ENCODE results near the gene NINL. TPM values are rescaled to one million over a fixed set of nuclear protein-coding genes. Genes with fewer than 3 reads are reported as not detected.

NINL gene
- polyA plus RNA-seq, 4 donors, result 1.1 to 30.8 (median 5.5) TPM

DNA sequence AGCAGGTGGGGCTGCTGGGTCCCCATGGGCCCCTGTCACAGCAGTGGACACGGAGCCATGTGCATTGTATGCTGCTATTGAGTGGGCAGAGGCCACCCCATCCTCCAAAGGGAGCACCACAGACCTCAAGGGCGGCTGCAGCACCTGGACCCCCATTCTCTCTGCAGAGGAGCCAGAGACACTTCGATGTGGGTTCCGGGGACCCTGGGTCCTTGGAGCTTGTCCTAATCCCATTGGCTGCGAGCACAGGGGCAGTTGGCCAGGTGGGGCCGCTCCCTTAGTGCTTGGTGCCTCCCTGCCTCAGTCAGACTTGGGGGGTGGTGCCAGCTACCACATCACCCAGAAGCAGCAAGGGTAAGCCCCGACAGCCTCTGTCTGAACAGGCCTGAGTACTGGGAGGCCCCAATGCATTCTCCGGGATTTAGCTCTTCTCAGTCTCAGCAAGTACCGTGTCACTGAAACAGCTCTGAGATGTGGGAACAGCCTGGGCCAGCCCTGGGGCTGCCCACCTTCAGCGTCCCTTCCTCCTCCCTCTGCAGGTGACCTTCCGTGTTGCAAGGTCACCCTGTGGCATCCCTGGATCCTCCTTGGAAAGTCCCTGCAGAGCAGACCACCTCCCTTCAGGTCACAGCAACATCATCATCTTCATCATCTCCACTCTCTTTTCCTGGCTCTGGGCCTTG is 104.0 kb downstream of the NINL start:
- FAIRE-seq, result no peak

DNA sequence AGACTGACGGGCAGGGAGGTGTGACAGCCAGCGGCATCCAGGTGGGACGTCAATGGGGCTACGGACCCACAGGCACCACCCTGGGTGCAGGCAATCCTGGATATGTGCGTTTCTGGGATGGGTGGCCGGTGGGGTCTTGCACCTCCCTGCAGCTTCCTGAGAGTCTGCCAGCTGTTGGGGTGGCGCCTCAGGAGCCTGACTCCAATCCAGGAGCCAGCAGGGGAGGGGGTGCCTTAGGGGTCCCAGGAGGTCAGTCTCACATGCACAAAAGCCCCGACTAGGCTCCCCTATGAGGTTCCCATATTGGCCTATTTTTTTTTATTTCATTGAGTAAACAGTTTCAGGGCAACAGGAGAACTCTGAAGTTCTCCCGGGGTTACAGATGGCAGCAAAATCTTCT is 104.5 kb downstream of the NINL start:
- Histone ChIP-seq H3K9me3 (ENCODE audit: control insufficient read depth in 2 of 2, insufficient read depth in 1 of 2, low read depth in 1 of 2, low read length in 1 of 2) (no peaks in the 10 kb centered on the region), H3K27me3 (ENCODE audit: control insufficient read depth in 3 of 3, insufficient read depth in 3 of 3, low read length in 3 of 3) (no peaks in the 10 kb centered on the region), H3K4me1 (ENCODE audit: control insufficient read depth in 3 of 3, insufficient read depth in 2 of 3, low read depth in 1 of 3, low read length in 2 of 3) (no peaks in the 10 kb centered on the region), H3K27ac (ENCODE audit: low read depth in 1 of 3, low read length in 2 of 3) (no peak overlapping the region), H3K36me3 (ENCODE audit: control insufficient read depth in 3 of 3, insufficient read depth in 2 of 3, low read depth in 1 of 3, low read length in 3 of 3) (peaks cover 0 to 77% (median 3%) of the 10 kb centered on the region in 3 donors), H3K4me3 (ENCODE audit: low read depth in 1 of 3, low read length in 3 of 3) (no peak overlapping the region)
- no peak for DNase-seq
- 90 to 93% (median 91%) methylated on average over 9 of the region's 9 CpGs for WGBS, 3 donors
- FAIRE-seq, result no peak

More for the DNA sequence above, 104.0 kb downstream of the NINL start:
- Histone ChIP-seq H3K9me3 (ENCODE audit: control insufficient read depth in 2 of 2, insufficient read depth in 1 of 2, low read depth in 1 of 2, low read length in 1 of 2) (no peaks in the 10 kb centered on the region), H3K4me3 (ENCODE audit: low read depth in 1 of 3, low read length in 3 of 3) (no peak overlapping the region), H3K27me3 (ENCODE audit: control insufficient read depth in 3 of 3, insufficient read depth in 3 of 3, low read length in 3 of 3) (no peaks in the 10 kb centered on the region), H3K4me1 (ENCODE audit: control insufficient read depth in 3 of 3, insufficient read depth in 2 of 3, low read depth in 1 of 3, low read length in 2 of 3) (no peaks in the 10 kb centered on the region), H3K36me3 (ENCODE audit: control insufficient read depth in 3 of 3, insufficient read depth in 2 of 3, low read depth in 1 of 3, low read length in 3 of 3) (peaks cover 0 to 73% (median 3%) of the 10 kb centered on the region in 3 donors), H3K27ac (ENCODE audit: low read depth in 1 of 3, low read length in 2 of 3) (no peak overlapping the region)
- 90 to 92% (median 91%) methylated on average over 11 of the region's 11 CpGs for WGBS, 3 donors
- no peak for DNase-seq

DNA sequence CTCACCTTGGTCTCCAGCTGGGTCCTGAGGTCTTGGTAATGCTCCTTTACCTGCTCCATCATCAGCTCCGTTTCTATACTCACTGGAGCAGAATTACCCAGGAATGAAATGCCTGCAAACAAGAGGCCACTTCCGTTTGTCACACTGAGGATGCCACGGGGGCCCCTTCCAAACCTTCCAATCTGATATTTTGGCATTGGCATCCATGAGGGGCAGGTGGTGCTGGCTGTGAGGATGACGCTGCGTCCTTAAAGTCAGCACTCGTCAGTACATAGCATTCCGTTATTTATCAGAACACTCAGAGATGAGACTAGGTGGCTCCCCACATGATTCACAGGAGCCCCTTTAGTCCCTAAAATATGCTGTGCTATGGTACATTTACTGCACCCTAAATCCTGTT is 105.2 kb downstream of the NINL start:
- H3K36me3 ChIP-seq (ENCODE audit: control insufficient read depth in 3 of 3, insufficient read depth in 2 of 3, low read depth in 1 of 3, low read length in 3 of 3), result peaks cover 0 to 78% (median 3%) of the 10 kb centered on the region in 3 donors
- DNase-seq (no peak), FAIRE-seq (no peak)
- 87 to 92% (median 90%) methylated on average over 7 of the region's 7 CpGs for WGBS, 3 donors
- H3K27ac ChIP-seq (ENCODE audit: low read depth in 1 of 3, low read length in 2 of 3), result no peak overlapping the region
- H3K27me3 ChIP-seq (ENCODE audit: control insufficient read depth in 3 of 3, insufficient read depth in 3 of 3, low read length in 3 of 3), result no peaks in the 10 kb centered on the region
- no peaks in the 10 kb centered on the region for H3K9me3 ChIP-seq (ENCODE audit: control insufficient read depth in 2 of 2, insufficient read depth in 1 of 2, low read depth in 1 of 2, low read length in 1 of 2)
- H3K4me3 ChIP-seq (ENCODE audit: low read depth in 1 of 3, low read length in 3 of 3), result no peak overlapping the region
- H3K4me1 ChIP-seq (ENCODE audit: control insufficient read depth in 3 of 3, insufficient read depth in 2 of 3, low read depth in 1 of 3, low read length in 2 of 3), result no peaks in the 10 kb centered on the region

DNA sequence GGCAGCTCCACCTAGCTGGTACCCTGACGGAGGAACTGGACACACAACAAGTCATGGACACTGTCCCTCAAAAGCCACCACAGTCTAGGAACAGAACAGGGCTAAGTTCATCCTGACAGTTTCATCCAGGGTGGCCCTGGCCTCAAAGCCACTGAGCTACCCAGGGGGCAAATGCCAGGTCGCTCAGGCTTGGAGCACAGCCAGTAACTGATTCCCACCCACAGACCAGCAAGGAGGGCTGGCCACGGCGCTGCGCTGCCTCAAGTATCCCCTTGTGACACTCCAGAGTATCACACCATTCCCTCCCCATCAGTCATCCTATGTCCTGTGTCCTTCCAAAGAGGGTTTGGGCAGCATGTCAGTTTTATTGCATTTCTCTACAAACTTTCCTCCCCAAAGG is 105.7 kb downstream of the NINL start:
- WGBS, 3 donors, result 79 to 90% (median 87%) methylated on average over 5 of the region's 5 CpGs
- Histone ChIP-seq H3K4me3 (ENCODE audit: low read depth in 1 of 3, low read length in 3 of 3) (no peak overlapping the region), H3K9me3 (ENCODE audit: control insufficient read depth in 2 of 2, insufficient read depth in 1 of 2, low read depth in 1 of 2, low read length in 1 of 2) (no peaks in the 10 kb centered on the region), H3K27ac (ENCODE audit: low read depth in 1 of 3, low read length in 2 of 3) (no peak overlapping the region), H3K4me1 (ENCODE audit: control insufficient read depth in 3 of 3, insufficient read depth in 2 of 3, low read depth in 1 of 3, low read length in 2 of 3) (no peaks in the 10 kb centered on the region), H3K27me3 (ENCODE audit: control insufficient read depth in 3 of 3, insufficient read depth in 3 of 3, low read length in 3 of 3) (no peaks in the 10 kb centered on the region), H3K36me3 (ENCODE audit: control insufficient read depth in 3 of 3, insufficient read depth in 2 of 3, low read depth in 1 of 3, low read length in 3 of 3) (peaks cover 0 to 74% (median 3%) of the 10 kb centered on the region in 3 donors)
- FAIRE-seq (no peak), DNase-seq (no peak)

DNA sequence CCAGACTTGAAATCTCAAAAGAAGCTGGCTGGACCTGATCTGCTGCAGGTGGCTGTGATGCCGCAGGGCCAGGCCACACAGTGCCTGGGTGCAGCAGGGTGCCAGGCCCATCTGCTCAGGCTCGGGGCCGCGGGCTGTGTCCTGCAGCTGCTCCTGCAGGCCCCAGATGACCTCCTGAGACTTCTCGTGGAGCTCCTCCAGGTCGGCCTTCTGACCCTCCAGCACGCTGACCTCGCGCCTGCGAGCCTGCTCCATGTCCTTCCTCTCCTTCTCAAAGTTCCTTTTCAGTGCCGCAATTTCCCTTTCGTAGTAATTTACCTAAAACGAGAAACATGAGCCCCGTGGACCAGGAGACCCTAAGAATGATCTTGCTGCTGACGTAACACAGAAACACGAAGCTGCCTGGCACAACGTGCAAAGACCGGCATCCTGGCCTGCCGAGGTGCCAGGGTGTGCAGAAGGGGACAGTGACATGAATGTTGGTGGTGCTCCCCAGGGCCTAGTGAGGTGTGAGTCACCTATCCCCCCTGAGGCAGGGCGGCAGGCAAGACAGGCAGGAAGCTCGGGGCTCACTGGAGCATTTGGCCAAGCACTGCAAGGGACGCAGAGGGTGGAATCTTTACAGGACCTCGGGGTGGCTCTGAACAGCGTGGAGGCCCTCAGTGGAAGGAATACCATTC is 106.3 kb downstream of the NINL start:
- no peaks in the 10 kb centered on the region for H3K27me3 ChIP-seq (ENCODE audit: control insufficient read depth in 3 of 3, insufficient read depth in 3 of 3, low read length in 3 of 3)
- H3K27ac ChIP-seq (ENCODE audit: low read depth in 1 of 3, low read length in 2 of 3), result no peak overlapping the region
- FAIRE-seq (no peak), DNase-seq (no peak)
- H3K9me3 ChIP-seq (ENCODE audit: control insufficient read depth in 2 of 2, insufficient read depth in 1 of 2, low read depth in 1 of 2, low read length in 1 of 2), result no peaks in the 10 kb centered on the region
- 92 to 93% (median 92%) methylated on average over 24 of the region's 24 CpGs for WGBS, 3 donors
- no peaks in the 10 kb centered on the region for H3K4me1 ChIP-seq (ENCODE audit: control insufficient read depth in 3 of 3, insufficient read depth in 2 of 3, low read depth in 1 of 3, low read length in 2 of 3)
- no peak overlapping the region for H3K4me3 ChIP-seq (ENCODE audit: low read depth in 1 of 3, low read length in 3 of 3)
- peaks cover 0 to 73% (median 3%) of the 10 kb centered on the region in 3 donors for H3K36me3 ChIP-seq (ENCODE audit: control insufficient read depth in 3 of 3, insufficient read depth in 2 of 3, low read depth in 1 of 3, low read length in 3 of 3)

DNA sequence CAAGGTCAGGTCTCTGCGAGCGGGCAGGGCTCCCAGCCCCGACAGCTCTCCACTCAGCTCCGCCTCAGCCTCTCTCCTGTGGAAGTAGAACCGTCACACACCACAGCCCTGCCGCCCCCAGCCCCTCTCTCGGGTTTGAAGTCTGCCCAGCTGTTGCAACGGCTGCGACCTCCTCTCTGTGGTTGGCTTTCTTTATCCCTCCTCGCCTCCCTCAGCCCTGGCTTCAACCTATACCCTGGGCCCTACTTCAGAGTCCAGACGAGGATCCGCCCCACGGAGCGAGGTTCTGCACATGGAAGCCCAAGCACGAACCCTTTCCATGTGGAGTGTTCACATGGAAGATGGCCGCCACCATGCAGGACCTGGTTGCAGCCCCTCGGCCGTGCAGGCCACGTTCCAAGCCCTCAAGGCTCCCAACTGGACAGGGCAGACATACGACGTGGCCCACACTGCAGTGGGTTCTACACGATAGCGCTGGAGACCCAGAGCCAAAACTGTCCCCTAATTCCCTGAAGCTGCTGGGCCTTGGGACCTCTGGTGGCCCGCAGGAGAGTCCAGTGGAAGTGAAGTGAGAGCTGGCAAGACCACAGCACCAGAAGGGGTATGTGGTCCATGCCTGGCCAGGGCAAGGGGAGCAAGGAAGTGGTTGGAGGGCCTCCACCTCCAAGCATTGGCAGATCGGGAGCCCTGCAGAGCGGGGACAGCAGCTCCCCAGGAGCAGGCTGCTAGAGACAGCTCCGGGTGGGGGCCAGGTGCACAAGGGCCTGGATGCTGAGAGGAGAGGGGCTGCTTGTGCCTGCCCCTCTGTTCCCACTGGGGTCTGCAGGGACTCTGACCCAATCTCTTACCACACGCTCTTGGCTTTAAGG is 108.1 kb downstream of the NINL start:
- H3K27ac ChIP-seq (ENCODE audit: low read depth in 1 of 3, low read length in 2 of 3), result no peak overlapping the region
- WGBS, 3 donors, result 90 to 92% (median 90%) methylated on average over 28 of the region's 28 CpGs
- no peak for FAIRE-seq
- H3K4me3 ChIP-seq (ENCODE audit: low read depth in 1 of 3, low read length in 3 of 3), result no peak overlapping the region
- H3K9me3 ChIP-seq (ENCODE audit: control insufficient read depth in 2 of 2, insufficient read depth in 1 of 2, low read depth in 1 of 2, low read length in 1 of 2), result no peaks in the 10 kb centered on the region
- no peaks in the 10 kb centered on the region for H3K4me1 ChIP-seq (ENCODE audit: control insufficient read depth in 3 of 3, insufficient read depth in 2 of 3, low read depth in 1 of 3, low read length in 2 of 3)
- H3K36me3 ChIP-seq (ENCODE audit: control insufficient read depth in 3 of 3, insufficient read depth in 2 of 3, low read depth in 1 of 3, low read length in 3 of 3), result peaks cover 0 to 66% (median 3%) of the 10 kb centered on the region in 3 donors
- H3K27me3 ChIP-seq (ENCODE audit: control insufficient read depth in 3 of 3, insufficient read depth in 3 of 3, low read length in 3 of 3), result no peaks in the 10 kb centered on the region
- no peak for DNase-seq

DNA sequence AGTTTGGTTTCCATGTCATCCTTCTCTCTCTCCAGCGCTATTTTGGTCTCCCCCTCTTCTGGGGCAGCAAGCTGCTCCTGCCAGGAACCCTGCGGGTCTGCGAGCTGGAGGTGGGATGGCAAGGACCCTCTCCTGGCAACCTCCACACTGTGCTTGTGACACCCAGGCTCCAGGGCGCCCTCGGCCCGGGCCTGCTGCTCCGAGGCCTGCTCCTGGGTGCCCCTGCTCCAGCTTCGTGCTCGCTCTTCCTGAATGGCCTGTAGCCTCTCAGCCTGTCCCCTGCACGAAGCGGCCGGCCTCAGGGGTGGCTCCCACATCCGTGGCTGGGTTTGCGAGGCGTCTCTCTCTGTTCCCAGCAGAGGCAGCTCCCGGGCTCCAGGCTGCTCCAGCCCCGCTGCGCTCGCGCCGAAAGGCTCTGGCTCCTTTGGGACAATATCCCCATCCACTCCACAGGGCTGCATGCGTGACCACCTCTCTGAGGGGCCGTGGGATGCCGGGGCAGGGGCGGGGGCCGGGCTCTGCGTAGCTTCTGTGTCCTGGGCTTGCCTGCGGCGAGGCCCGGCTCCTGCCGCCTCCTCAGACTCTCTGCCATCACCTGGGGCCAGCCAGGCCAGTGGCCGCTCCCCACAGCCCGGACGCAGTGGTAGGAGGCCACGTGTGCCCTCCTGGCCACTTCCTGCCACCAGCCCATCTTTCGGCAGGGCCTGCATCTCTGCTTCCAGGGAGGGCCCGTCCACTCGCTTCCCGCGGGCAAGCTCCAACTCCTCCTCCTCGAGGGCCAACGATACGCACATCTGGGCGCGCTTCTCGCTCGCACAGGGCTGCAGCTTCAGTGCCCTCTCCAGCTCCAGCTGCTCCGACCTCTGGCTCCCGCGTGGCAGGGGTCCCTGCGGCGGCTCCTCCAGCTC is 109.0 kb downstream of the NINL start:
- Histone ChIP-seq H3K9me3 (ENCODE audit: control insufficient read depth in 2 of 2, insufficient read depth in 1 of 2, low read depth in 1 of 2, low read length in 1 of 2) (peaks cover 0 to 2% of the 10 kb centered on the region in 2 donors), H3K27ac (ENCODE audit: low read depth in 1 of 3, low read length in 2 of 3) (no peak overlapping the region), H3K36me3 (ENCODE audit: control insufficient read depth in 3 of 3, insufficient read depth in 2 of 3, low read depth in 1 of 3, low read length in 3 of 3) (peaks cover 0 to 62% (median 3%) of the 10 kb centered on the region in 3 donors), H3K27me3 (ENCODE audit: control insufficient read depth in 3 of 3, insufficient read depth in 3 of 3, low read length in 3 of 3) (no peaks in the 10 kb centered on the region), H3K4me1 (ENCODE audit: control insufficient read depth in 3 of 3, insufficient read depth in 2 of 3, low read depth in 1 of 3, low read length in 2 of 3) (no peaks in the 10 kb centered on the region), H3K4me3 (ENCODE audit: low read depth in 1 of 3, low read length in 3 of 3) (no peak overlapping the region)
- DNase-seq (no peak), FAIRE-seq (no peak)
- 94 to 95% (median 94%) methylated on average over 51 to 52 of the region's 52 CpGs for WGBS, 3 donors

Data from small intestine (tissue), 7 donors.